ENCODE data around the gene MAFF.

MAFF gene

GRCh38 chr22:38250643-38251340 is 49.0 kb downstream of the MAFF start:
- no peak for DNase-seq

DNA sequence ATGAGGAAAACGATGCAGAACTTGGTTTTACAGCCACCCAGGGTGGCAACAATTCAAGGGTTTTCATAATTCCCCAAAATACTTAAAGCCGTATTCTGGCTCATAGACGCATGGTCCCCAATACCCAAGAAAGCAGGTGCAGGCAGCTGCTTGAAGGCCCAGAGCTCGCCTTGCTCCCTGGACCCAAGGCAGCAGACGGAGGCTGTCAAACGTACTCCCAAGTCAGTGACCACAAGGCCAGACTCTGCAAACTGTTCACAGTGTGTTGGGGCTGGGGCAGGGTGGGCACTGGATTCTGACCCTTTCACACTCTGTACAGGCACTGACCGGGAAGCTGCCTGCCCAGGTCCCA is 49.5 kb downstream of the MAFF start:
- DNase-seq: no peak

GRCh38 chr22:38255697-38256096 is 53.9 kb downstream of the MAFF start:
- no peak for DNase-seq

DNA sequence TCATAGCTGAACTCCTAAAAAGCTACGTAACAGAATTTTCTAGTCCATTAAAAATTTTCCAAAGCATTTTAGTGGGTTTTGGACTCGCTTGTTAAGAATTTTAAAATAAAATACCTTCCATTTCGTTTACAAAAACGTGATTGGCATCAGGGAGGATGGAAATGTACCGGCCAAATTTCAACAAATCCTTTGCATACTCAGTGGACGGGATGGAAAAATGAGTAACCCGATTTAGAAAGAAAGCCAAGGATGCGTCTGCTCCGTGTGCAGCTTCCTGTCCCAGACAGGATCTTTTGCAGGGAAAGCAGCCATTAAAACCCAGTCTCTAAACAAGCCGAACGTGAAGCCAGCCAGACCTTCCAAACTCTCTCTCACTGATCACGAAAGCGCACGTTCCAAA is 55.4 kb downstream of the MAFF start:
- no peak for DNase-seq

DNA sequence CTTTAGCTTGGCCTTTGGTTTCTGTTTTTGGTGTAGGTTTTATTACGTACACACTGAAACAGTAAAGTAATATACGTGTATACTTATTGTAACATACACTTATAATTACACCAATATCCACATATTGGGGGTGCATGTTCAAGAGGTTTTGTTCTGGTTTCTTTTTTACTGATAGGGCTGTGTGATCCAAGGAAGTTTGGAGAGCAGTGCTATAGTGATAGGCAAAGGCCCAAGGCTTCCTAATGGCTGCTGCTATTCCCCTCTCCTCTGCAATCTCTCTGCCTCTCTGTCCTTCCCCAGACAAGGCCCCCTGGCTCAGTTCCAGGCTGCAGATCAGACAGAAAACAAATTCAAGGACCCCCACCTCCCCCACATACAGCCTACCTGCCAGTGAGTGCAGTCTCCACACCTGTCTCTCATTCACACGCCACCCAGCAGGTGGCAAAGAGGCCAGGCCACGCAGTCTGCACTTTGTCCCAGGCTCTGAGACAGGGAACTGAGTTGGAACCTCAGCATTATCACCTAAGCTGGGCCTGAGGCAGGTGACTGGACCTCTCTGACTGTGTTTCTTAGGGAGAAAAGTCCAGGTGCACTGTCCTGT is 56.0 kb downstream of the MAFF start:
- peak; percentile 47 for DNase-seq

GRCh38 chr22:38258895-38259294 is 57.1 kb downstream of the MAFF start:
- no peak for DNase-seq

- DNase-seq: no peak
Observed at GRCh38 chr22:38259370-38259769, 57.6 kb downstream of the MAFF start.

DNA sequence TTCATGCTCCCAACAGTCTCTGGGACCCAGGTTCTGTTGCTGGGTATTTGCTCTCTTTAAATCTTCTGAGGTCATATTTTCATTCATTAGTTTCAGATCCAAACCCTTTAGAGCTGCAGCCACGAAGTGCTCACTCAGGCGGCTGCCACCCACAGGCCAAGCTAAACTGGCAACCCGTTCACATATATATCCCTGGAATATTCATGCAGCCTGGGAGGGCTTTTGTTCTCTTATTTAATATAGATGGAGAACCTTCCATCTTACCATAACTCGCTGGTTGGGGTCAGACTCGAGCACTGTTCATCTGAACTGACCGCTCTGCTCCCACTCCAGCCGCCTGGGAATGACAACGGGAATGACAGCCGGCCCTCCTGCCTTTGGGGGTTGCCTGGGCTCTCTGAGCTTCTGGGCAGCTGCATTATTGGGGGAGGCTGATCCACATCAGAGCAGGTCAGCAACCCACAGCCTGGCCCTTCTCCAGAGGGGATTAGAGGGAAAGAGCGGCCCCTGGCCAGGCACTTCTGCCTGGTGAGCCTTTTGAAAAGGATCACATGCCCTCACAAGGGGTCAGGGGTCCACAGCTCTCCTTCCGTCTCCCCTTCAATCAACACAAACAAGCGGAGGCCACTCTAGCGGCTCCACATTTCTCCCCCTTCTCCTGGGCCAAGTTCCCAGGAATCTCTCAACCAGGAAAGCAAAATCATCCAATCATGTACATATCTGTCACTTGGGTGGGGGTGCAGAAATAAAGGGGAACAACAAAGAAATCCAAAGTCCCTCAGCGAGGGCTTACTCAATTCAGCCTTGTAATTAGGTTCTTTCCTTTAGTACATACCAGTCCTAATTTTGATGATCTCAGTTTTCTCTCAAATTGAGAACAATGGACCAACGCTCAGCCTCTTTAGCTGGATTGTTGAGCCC is 59.2 kb downstream of the MAFF start:
- DNase-seq: no peak

GRCh38 chr22:38262051-38262795 is 60.4 kb downstream of the MAFF start:
- no peak for DNase-seq

DNA sequence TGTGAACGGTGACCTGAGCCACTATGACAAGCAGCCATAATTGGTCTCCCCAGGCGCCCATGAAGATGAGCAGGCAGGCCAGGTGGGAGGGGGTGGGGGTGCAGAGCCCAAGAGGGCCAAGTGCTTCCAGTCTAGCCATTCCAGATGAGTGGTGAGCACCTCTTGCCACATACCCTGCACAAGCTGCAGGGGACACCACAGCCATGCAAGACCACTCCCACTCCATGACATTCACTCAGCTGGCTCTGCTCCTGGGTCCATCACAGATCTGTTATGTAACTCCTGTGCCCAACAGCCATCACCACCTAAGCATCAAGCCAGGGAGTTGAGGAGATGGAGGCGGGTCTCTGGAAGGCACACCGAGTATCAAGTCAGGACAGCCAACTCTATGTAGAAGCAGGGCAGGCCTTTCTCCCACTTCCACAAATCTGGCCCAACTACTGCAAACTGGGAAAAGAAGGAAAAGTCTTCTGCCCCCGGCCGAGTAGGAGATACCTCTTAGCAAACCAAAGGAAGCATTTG is 62.6 kb downstream of the MAFF start:
- no peak for DNase-seq

Measured in NCI-H774 (cell line).